ENCODE data around the gene DPH7.

DNA sequence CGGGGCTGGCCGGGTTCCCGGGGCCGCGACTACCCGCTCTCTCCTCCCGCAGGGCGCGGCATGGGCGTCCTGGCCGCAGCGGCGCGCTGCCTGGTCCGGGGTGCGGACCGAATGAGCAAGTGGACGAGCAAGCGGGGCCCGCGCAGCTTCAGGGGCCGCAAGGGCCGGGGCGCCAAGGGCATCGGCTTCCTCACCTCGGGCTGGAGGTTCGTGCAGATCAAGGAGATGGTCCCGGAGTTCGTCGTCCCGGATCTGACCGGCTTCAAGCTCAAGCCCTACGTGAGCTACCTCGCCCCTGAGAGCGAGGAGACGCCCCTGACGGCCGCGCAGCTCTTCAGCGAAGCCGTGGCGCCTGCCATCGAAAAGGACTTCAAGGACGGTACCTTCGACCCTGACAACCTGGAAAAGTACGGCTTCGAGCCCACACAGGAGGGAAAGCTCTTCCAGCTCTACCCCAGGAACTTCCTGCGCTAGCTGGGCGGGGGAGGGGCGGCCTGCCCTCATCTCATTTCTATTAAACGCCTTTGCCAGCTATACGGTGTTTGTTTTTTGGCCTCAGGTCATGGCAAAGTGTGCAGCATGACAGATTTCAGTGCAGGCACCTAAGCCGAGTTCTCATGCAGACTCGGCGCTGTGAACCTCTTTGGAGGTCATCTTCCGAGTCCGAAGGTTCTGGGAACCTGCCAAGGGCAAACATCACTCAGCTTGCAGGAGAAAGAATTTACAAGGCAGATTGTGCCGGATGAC lies 26.5 kb downstream of the DPH7 start:
- TF ChIP-seq, protein P1, sequence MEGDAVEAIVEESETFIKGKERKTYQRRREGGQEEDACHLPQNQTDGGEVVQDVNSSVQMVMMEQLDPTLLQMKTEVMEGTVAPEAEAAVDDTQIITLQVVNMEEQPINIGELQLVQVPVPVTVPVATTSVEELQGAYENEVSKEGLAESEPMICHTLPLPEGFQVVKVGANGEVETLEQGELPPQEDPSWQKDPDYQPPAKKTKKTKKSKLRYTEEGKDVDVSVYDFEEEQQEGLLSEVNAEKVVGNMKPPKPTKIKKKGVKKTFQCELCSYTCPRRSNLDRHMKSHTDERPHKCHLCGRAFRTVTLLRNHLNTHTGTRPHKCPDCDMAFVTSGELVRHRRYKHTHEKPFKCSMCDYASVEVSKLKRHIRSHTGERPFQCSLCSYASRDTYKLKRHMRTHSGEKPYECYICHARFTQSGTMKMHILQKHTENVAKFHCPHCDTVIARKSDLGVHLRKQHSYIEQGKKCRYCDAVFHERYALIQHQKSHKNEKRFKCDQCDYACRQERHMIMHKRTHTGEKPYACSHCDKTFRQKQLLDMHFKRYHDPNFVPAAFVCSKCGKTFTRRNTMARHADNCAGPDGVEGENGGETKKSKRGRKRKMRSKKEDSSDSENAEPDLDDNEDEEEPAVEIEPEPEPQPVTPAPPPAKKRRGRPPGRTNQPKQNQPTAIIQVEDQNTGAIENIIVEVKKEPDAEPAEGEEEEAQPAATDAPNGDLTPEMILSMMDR (IDR thresholded peaks at IDR 0.05), result no peak
- no peak for TF ChIP-seq POLR2A (IDR thresholded peaks at IDR 0.05)
